NCI-H82 treated with DMSO at 0.1 percent for 48 hours (cell line): Measurements from ENCODE around the gene SLC9A1.

Experiments
- DNase-seq: peaks from one replicate; lab custom pipeline; 2025; ENCODE audit not compliant: unreplicated experiment; lab: John Stamatoyannopoulos, UW

The SLC9A1 gene

GRCh38 chr1:27152004-27152828 is 2.7 kb downstream of the SLC9A1 start:
- DNase-seq, result no peak

- no peak for DNase-seq
Observed at GRCh38 chr1:27150641-27151040, 4.3 kb downstream of the SLC9A1 start.

GRCh38 chr1:27150183-27150582 is 4.7 kb downstream of the SLC9A1 start:
- DNase-seq, result no peak

GRCh38 chr1:27149762-27150113 is 5.2 kb downstream of the SLC9A1 start:
- no peak for DNase-seq

- DNase-seq, result no peak
Observed at GRCh38 chr1:27149084-27149761, 5.7 kb downstream of the SLC9A1 start.

- no peak for DNase-seq
Observed at GRCh38 chr1:27148591-27148990, 6.3 kb downstream of the SLC9A1 start.

GRCh38 chr1:27147842-27148518 is 6.9 kb downstream of the SLC9A1 start:
- DNase-seq, result no peak

- DNase-seq, result no peak
Observed at GRCh38 chr1:27145934-27146354, 9.0 kb downstream of the SLC9A1 start.

GRCh38 chr1:27144920-27145661 is 9.8 kb downstream of the SLC9A1 start:
- DNase-seq, result peak; percentile 89

- peak; percentile 75 for DNase-seq
Observed at GRCh38 chr1:27144049-27144748, 10.7 kb downstream of the SLC9A1 start.

GRCh38 chr1:27143401-27143800 is 11.5 kb downstream of the SLC9A1 start:
- no peak for DNase-seq

GRCh38 chr1:27142464-27142863 is 12.5 kb downstream of the SLC9A1 start:
- no peak for DNase-seq

GRCh38 chr1:27141266-27142003 is 13.5 kb downstream of the SLC9A1 start:
- no peak for DNase-seq

GRCh38 chr1:27139980-27140379 is 14.9 kb downstream of the SLC9A1 start:
- no peak for DNase-seq

- DNase-seq, result no peak
Observed at GRCh38 chr1:27138927-27139326, 16.0 kb downstream of the SLC9A1 start.

- no peak for DNase-seq
Observed at GRCh38 chr1:27138368-27138767, 16.6 kb downstream of the SLC9A1 start.

GRCh38 chr1:27137544-27138075 is 17.3 kb downstream of the SLC9A1 start:
- no peak for DNase-seq

GRCh38 chr1:27136998-27137542 is 17.9 kb downstream of the SLC9A1 start:
- DNase-seq, result no peak

- no peak for DNase-seq
Observed at GRCh38 chr1:27136236-27136551, 18.7 kb downstream of the SLC9A1 start.
